Mesodermal cell (in vitro differentiated cells): ENCODE measurements around the gene LRRK1.

ENCODE experiments used
- H3K27ac ChIP-seq: 2 replicates; pipeline ENCODE4 v1.7.0; 2013; ENCODE audit warnings: mild to moderate bottlenecking, low read depth, low read length, moderate library complexity; ENCODE audit not compliant: severe bottlenecking
- H3K36me3 ChIP-seq: 2 replicates; pipeline ENCODE4 v1.7.1; 2013; ENCODE audit warnings: mild to moderate bottlenecking, low read length, moderate library complexity; ENCODE audit not compliant: control insufficient read depth, insufficient read depth
- H3K4me1 ChIP-seq: one replicate; pipeline ENCODE4 v1.7.1; 2013; ENCODE audit warnings: mild to moderate bottlenecking, low read length; ENCODE audit not compliant: insufficient read depth, control insufficient read depth, poor library complexity, severe bottlenecking
- H3K4me3 ChIP-seq: 2 replicates; pipeline ENCODE4 v1.7.0; 2013; ENCODE audit warnings: low read length, control low read depth, mild to moderate bottlenecking; ENCODE audit not compliant: insufficient read depth, poor library complexity, severe bottlenecking; ENCODE audit errors: extremely low read depth
- H3K9me3 ChIP-seq: 2 replicates; pipeline ENCODE4 v1.7.1; 2013; ENCODE audit warnings: mild to moderate bottlenecking, low read length, moderate library complexity; ENCODE audit not compliant: control insufficient read depth
- WGBS, 2 experiments: methylation state at CpG; one replicate each; pipeline ENCODE4 v1.1.5; 2013; ENCODE audit warnings: missing lambda C conversion rate in 2 of 2; ENCODE audit not compliant: insufficient coverage in 2 of 2; 5-methylcytosine and 5-hydroxymethylcytosine counted together

LRRK1 gene

DNA sequence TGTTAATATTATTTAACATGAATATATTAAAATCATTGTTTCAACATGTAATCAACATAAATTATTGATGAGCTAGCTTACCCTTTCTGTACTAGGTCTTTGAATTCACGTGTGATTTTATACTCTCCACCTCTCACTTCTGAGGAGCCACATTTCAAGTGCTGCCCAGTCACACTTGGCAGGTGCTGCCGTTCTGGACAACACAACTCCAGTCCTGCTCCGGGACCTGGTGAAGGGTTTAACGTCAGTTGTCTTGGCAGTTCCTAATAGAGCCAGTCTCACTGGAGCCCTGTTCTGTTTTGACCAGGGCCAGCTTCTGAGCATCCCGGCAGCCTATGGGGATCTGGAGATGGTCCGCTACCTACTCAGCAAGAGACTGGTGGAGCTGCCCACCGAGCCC is 64.1 kb downstream of the LRRK1 start:
- H3K4me3 ChIP-seq: no peak overlapping the region
- WGBS, 2 experiments: 94 to 95% methylated on average over 5 to 7 of the region's 7 CpGs
- H3K9me3 ChIP-seq: no peaks in the 10 kb centered on the region
- H3K27ac ChIP-seq: no peak overlapping the region
- H3K36me3 ChIP-seq: no peaks in the 10 kb centered on the region
- no peaks in the 10 kb centered on the region for H3K4me1 ChIP-seq

DNA sequence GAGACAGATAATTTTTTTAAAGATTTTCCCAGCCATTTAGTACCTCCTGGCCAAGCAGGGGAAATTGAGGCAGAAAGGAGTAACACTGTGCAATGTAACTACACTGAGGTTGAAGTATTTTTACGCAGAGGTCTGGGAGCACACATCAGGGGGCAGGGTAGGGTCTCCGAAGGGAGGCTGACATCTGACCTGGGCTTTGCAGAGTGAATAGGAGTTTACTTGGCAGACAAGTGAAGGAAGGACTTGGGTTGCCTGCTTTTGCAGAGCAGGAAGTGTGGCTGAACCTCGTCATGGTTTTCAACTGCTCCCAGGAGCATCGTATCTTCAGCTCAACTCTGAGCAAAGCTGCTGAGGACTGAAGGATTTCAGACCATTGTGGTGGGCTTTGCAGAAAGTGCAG is 66.2 kb downstream of the LRRK1 start:
- Histone ChIP-seq H3K4me3 (no peak overlapping the region), H3K9me3 (no peaks in the 10 kb centered on the region), H3K4me1 (no peaks in the 10 kb centered on the region), H3K27ac (no peak overlapping the region), H3K36me3 (no peaks in the 10 kb centered on the region)
- WGBS, 2 experiments: 81 to 86% methylated on average over 4 of the region's 4 CpGs

- Histone ChIP-seq H3K9me3 (no peaks in the 10 kb centered on the region), H3K4me3 (no peak overlapping the region), H3K27ac (no peak overlapping the region), H3K36me3 (no peaks in the 10 kb centered on the region), H3K4me1 (no peaks in the 10 kb centered on the region)
- 58 to 69% methylated on average over 5 of the region's 6 CpGs for WGBS, 2 experiments
Measured at GRCh38 chr15:100986158-100986896, 67.2 kb downstream of the LRRK1 start.

- Histone ChIP-seq H3K36me3 (no peaks in the 10 kb centered on the region), H3K4me3 (no peak overlapping the region), H3K9me3 (no peaks in the 10 kb centered on the region), H3K4me1 (no peaks in the 10 kb centered on the region), H3K27ac (no peak overlapping the region)
- WGBS, 2 experiments: 84 to 88% methylated on average over 3 of the region's 4 CpGs
Measured at GRCh38 chr15:100987143-100987542, 68.0 kb downstream of the LRRK1 start.

- H3K9me3 ChIP-seq: no peaks in the 10 kb centered on the region
- 85 to 95% methylated on average over 3 of the region's 5 CpGs for WGBS, 2 experiments
- no peaks in the 10 kb centered on the region for H3K36me3 ChIP-seq
- H3K4me3 ChIP-seq: no peak overlapping the region
- H3K4me1 ChIP-seq: no peaks in the 10 kb centered on the region
- H3K27ac ChIP-seq: no peak overlapping the region
Measured at GRCh38 chr15:100988297-100988696, 69.1 kb downstream of the LRRK1 start.

GRCh38 chr15:100988857-100989256 is 69.7 kb downstream of the LRRK1 start:
- no peak overlapping the region for H3K27ac ChIP-seq
- no peaks in the 10 kb centered on the region for H3K36me3 ChIP-seq
- no peaks in the 10 kb centered on the region for H3K4me1 ChIP-seq
- whole genome bisulfite sequencing, 2 experiments: 79% methylated on average over 3 of the region's 3 CpGs; no CpG with 5 or more reads in 1 of the 2 experiments
- H3K4me3 ChIP-seq: no peak overlapping the region
- H3K9me3 ChIP-seq: no peaks in the 10 kb centered on the region

DNA sequence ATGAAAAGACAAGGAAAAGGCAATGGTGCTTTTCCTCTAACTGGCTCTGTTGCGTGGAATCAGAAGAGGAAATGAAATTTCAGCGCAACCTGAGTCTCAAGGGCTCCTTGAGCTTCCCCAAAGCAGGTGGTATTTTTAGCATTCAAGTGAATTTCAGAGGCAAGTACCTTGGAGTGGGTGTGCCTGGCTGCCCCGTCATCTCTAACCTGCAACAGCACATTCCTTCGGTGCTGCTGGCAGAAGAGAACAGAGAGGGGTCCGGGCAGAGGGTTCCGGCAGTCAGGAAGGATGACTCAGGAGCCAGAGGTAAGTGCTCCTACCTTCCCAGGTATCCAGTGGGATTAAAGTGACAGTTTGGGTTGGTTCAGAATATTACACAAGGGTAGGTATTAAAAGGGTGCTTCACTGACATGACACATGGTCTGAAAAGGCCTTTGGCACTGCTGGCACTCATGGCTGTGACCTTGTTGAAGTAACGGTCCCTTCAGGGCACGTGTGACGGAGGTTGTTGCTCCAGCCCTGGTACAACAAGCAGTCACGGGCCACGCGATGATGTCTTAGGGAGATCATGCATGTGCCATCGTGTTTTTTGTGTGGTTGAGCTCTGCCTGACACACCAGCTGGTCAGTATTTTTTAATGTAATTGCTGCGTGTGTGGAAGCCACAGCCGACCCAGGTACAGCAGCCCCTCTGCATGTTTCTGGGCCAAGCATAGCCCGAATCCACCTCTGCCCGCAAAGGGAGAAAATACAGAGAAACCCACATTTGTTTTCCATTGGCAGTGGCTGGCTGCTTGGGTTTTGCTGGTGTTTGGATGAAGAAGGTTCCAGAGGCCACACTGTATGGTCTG is 75.7 kb downstream of the LRRK1 start:
- H3K9me3 ChIP-seq: no peaks in the 10 kb centered on the region
- no peaks in the 10 kb centered on the region for H3K4me1 ChIP-seq
- H3K27ac ChIP-seq: no peak overlapping the region
- H3K4me3 ChIP-seq: no peak overlapping the region
- 82 to 93% methylated on average over 13 to 16 of the region's 17 CpGs for WGBS, 2 experiments
- H3K36me3 ChIP-seq: no peaks in the 10 kb centered on the region

DNA sequence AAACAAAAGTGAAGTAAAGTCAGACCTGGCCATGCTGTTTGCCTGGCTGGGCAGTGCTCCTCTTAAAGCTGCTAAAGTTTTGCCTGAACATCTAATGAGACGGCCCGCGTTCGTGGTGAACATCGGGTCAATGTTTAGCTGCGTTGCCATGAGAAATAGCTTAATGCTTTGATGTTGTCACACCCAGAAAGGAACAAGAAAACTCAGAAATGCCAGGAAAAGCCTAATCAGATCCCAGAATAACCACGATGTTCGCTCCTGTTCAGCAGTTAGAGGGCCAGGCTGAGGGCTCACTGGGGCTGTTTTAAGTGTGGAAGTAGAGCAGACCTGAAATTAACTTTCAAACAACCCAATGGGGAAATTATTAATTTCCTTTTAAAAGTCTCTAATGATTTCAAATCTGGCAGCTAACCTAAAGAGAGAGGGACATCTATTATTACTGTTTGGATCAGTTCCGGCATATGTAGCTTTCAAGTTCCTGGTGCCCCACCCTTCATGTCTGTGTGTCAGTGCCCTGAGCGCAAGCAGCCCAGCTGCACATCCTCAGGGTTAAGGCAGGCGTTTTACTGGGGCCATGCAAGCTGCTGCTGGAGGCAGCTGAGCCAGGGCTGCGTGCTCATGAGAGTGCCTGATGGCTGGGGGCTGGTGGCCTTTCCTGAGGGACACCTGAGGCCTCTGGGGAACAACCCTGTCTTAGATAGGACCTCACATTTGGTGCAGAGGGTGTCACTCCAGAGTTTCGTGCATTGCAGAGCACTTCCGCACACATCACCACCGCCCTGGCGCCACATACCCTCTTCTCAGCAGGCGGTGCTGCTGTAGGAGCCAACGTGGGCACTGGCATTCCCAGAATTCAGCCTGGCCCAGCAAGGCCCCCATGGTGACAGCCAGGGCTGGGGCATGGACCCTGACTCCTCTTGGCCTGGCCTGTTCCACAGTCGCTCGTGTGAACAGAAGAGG is 76.6 kb downstream of the LRRK1 start:
- 90 to 92% methylated on average over 19 to 20 of the region's 20 CpGs for WGBS, 2 experiments
- H3K9me3 ChIP-seq: no peaks in the 10 kb centered on the region
- no peak overlapping the region for H3K27ac ChIP-seq
- H3K4me3 ChIP-seq: no peak overlapping the region
- H3K4me1 ChIP-seq: no peaks in the 10 kb centered on the region
- no peaks in the 10 kb centered on the region for H3K36me3 ChIP-seq

DNA sequence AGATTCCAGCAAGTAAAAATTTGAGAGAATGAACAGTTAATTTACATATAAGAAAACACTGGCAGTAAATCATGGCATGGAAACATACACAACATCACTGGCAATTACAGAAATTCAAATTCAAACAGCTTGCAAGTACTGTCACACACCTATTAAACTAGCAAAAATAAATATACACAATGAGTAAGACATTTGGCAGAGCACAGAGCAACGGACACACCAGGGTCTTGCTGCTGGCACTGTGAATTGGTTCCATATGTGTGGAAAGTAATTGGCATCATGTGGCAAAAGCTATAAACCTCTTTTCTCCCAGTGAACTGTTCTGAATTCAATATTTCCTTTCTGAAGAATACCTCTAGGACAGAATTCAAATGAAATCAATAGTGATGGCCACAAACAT is 78.3 kb downstream of the LRRK1 start:
- H3K9me3 ChIP-seq: no peaks in the 10 kb centered on the region
- H3K4me3 ChIP-seq: no peak overlapping the region
- H3K4me1 ChIP-seq: no peaks in the 10 kb centered on the region
- 86% methylated on average over 1 of the region's 1 CpG; no CpG with 5 or more reads in 1 of the 2 experiments for WGBS, 2 experiments
- H3K27ac ChIP-seq: no peak overlapping the region
- no peaks in the 10 kb centered on the region for H3K36me3 ChIP-seq

DNA sequence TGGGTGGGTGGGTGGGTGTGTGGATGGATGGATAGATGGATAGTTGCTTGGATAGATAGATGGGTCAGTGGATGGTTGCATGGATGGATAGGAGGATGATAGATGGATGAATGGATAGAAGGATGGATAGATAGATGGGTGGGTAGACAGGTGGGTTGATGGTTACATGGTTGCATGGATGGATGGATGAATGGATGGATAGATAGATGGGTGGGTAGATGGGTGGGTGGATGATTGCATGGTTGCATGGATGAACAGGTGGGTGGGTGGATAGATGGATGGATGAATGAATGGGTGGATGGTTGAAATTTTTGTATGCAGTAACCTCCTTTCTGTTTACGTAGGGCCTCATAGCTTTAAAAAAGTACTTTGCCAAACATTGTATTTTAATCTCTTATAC is 79.5 kb downstream of the LRRK1 start:
- H3K4me1 ChIP-seq: no peaks in the 10 kb centered on the region
- H3K27ac ChIP-seq: no peak overlapping the region
- WGBS, 2 experiments: no CpG with 5 or more reads among the region's 1 CpG
- no peak overlapping the region for H3K4me3 ChIP-seq
- H3K36me3 ChIP-seq: no peaks in the 10 kb centered on the region
- no peaks in the 10 kb centered on the region for H3K9me3 ChIP-seq
